GM18519 (cell line): ENCODE results near the gene ANKRD2.
"Not testable (repeated sequence)": the region's sequence is repeated elsewhere in the genome, so short reads cannot be mapped to it uniquely, and the experiment has no call there.

Experiments
- ATAC-seq: cut with Tn5 transposase; IDR thresholded peaks from one replicate; pipeline ENCODE4 v1.9.1; 2021; ENCODE audit warnings: mild to moderate bottlenecking, moderate library complexity; ENCODE audit not compliant: unreplicated experiment, low FRiP score

The ANKRD2 gene

DNA sequence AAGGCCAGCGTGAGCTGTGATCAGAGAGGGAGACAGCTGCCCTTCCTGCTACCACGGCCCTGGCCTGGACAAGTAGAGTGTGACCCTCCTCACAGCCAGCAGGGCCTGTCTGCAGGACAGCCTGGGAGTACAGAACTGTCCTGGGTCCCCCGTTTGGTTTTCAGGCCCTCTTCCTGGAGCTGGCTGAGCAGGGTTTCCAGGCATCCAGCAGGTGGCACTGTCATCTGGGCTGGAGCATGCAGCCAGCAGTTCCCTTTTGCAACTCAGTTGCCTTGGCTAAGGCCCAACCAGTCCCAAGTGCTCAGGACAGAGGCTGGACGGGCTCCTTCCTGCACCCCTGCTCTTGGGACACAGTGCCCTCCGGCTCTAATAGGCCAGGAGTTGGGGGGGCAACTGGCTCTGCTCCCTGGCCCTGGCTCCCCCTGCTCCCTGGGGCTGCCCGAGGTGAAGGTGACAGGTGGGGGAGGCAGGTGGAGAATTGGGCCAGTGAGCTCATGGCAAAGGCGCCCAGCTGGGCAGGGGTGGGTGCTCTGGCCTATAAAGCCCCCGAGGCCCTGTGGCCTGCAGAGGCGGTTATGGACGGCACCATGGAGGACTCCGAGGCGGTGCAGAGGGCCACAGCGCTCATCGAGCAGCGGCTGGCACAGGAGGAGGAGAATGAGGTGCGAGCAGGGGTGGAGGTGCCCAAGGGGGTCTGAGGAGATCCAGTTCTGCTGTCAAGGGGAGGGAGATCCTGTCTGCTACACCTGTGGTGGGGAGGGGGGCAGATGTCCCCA, at the start of gene ANKRD2:
Gene ANKRD2, plus strand, starts transcription at position 566 of the 776 bp plus-strand sequence. Its CDS starts 10 bp downstream, at position 576.
- no peak for ATAC-seq

GRCh38 chr10:97522937-97523336, 49.6 kb upstream of the ANKRD2 start:
- ATAC-seq = no peak

DNA sequence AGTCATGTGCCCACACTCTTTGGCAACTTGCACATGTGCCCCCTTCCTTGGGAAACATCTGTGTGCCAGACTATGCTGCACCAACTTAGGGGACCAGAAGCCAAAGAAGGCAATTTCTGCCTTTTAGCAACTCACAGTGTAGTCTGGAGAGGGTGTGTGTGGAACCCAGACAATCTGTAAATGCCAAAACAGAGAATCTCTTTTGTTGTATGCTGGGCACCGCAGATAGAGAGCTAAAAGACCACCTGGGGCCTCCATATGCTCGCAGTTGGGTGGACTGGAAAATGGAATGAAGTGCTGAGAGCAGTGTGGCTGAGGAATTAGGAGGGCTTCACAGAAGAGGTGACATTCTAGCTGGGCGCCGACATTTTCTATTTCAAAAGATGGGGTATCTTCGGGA, 47.5 kb upstream of the ANKRD2 start:
- no peak for ATAC-seq

- ATAC-seq = no peak
These were observed 46.9 kb upstream of the ANKRD2 start for GRCh38 chr10:97525683-97526110.

- ATAC-seq = not testable (repeated sequence)
These were observed 43.7 kb upstream of the ANKRD2 start for GRCh38 chr10:97528876-97529275.

DNA sequence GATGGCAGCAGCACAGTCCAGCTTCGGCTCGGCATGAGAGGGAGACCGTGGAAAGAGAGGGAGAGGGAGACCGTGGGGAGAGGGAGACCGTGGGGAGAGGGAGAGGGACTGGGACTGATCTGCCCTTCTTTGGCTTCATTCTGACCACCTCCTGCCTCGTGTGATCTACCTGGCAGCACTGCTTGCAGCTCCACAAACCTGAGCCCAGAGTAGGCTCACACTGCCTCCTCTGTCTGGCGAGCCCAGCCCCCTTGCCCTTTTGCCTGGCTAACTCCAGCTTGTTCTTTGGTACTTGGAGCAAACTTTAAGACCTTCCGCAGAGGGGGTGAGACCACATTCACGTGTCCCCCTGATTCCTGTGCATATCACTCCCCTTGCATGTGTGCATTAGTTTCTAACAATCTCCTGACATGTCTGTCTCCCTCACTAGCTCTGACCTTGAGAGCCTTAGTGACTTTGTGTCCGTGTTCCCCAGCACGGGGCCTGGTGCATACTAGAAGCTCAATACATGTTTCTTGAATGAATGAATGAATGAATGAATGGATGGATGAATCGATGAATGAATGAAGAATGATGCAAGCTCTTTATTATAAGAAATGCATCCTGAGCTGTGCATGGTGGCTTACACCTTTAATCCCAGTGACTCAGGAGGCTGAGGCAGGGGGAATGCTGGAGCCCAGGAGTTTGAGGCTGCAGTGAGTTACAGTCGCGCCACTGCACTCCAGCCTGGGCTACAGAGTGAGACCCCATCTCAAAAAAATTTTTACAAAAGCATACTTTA, 42.7 kb upstream of the ANKRD2 start:
- ATAC-seq = no peak

DNA sequence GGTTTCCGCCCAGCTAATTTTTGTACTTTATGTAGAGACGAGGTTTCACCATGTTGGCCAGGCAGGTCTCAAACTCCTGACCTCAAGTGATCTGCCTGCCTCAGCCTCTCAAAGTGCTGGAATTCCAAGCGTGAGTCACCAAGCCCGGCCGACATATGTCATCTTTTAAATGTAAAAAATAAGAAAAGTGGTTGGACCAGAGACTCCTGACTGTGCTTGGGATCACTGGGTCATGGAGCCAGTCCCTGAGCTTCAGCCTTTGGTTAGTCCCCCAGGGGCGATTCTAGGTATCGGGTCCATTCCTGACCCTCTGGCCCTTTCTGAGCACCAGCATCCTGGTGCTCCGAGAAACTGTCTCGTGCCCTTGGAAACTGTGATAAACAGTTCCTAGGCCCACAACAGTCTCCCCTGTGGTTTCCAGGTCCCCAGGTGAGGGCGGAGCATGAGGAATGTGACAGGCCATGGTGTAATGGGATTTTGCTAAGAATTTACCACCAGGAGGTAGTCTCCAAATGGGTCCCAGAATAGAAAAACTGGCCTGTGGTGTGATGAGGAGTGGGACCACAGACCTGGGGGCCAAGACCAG, 41.1 kb upstream of the ANKRD2 start:
- no peak for ATAC-seq

GRCh38 chr10:97532935-97533671, 39.5 kb upstream of the ANKRD2 start:
- ATAC-seq = no peak

- ATAC-seq = no peak
These were observed 38.7 kb upstream of the ANKRD2 start for GRCh38 chr10:97533888-97534287.

GRCh38 chr10:97534746-97535367, 37.7 kb upstream of the ANKRD2 start:
- no peak for ATAC-seq

DNA sequence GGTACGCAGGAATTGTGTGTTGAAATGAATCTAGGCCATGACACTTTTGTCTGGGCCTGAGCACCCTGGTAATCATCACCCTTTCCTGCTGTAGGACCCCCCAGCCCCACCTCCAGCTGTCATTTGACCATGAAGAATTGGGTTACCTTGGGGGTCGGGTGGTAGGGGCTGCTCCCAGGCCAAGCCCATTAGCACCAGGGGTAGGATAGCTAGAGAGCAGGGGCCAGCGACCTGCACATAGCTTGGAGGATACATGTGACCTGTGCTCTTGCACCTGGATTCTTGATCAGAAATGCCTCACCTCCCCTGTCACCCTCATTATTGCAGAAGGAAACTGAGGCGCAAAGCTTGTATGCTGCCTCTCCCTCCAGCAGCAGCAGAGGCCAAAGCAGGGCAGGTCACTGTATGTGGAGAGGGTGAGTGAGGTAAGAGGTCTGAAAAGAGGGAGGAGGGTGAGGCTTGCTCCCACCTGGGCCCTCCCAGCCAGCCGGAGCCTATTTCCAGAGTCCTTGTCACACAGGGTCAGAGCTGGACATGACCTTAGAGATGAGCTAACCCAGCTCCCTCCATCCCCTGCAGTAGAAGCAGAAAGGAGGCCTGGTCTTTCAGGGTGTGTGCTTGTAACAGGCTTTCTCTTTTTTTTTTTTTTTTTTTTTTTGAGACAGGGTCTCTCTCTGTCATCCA, 35.3 kb upstream of the ANKRD2 start:
- no peak for ATAC-seq

GRCh38 chr10:97538411-97538810, 34.2 kb upstream of the ANKRD2 start:
- no peak for ATAC-seq

DNA sequence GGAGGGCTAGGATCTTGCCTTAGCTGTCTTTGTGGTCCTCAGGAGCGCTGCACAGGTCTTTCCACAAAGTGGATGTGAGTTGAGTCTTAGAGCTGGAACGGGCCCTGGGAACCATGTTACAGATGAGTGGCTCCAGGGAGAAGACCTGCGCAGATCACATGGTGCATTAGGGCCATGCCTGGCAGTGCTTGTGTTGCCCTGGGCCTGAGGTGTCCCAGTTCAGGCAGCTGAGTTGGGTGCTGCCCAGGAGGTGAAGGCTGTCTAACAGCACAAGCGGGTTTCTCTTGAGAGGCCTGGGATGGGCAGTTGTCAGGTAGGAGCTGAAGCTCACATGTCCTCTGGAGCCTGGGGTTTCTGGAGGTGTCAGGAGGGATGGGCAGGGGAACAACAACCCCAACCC, 33.7 kb upstream of the ANKRD2 start:
- no peak for ATAC-seq

DNA sequence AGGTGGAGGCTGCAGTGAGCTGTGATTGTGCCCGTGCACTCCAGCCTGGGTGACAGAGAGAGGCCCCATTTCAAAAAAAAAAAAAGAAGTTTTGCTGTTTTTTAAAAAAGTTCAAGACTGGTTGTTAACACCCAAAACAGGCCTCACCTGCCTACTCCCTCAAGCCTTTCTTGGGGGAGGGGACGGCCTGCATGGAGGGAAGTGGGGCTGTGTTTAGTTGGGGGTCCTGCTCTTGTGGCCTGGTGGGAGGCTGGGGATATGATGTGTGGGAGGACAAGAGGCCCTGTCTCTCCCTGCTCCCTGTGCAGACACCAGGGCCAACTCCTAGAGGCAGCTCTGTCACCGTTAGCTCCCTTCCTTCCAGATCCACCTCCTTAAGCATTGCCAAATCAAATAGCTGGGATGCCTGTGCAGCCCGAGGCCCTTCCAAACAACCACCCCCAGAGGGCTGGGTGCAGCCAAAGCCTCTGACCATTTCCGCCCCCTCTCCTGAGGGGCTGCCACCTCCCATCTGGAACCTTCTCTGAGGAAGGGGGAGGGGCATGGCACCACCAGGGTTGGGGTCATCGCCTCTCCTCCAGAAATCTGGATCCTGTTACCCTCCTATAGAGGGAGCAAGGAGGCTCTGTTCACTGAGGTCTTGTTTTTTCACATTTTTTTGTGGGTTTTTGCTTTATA, 32.9 kb upstream of the ANKRD2 start:
- no peak for ATAC-seq

DNA sequence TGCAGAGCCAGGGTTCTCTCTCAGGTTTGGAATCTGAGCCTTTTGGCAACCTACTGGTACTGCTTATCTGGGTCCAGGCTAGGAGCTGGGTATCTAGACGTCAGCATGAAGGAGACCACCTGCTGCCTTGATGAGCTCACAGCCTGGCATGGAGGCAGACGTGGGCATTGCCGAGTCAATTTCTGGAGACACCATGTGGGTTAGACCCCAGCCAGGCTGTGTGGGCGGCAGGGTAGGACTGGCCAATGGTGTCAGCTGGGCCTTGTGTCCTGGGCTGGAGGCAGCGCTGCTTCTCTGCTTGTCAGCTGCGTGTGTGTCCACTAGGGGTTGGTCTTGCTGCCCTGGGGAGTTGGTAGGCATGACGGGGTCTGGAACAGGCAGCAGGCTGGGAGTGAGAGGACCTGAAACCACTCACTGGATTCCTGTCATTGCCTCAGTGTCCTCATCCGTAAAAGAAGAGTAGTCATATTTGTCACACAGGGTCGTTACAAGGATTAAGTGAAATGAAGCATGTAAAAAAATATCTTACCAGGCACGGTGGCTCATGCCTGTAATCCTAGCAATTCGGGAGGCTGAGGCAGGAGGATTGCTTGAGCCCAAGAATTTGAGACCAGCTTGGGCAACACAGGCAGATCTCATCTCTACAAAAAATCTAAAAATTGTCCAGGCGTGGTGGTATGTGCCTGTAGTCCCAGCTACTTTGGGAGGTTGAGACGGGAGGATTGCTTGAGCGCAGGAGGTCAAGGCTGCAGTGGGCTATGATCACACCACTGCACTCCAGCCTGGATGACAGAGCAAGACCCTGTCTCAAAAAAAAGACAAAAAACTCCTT, 31.7 kb upstream of the ANKRD2 start:
- no peak for ATAC-seq

DNA sequence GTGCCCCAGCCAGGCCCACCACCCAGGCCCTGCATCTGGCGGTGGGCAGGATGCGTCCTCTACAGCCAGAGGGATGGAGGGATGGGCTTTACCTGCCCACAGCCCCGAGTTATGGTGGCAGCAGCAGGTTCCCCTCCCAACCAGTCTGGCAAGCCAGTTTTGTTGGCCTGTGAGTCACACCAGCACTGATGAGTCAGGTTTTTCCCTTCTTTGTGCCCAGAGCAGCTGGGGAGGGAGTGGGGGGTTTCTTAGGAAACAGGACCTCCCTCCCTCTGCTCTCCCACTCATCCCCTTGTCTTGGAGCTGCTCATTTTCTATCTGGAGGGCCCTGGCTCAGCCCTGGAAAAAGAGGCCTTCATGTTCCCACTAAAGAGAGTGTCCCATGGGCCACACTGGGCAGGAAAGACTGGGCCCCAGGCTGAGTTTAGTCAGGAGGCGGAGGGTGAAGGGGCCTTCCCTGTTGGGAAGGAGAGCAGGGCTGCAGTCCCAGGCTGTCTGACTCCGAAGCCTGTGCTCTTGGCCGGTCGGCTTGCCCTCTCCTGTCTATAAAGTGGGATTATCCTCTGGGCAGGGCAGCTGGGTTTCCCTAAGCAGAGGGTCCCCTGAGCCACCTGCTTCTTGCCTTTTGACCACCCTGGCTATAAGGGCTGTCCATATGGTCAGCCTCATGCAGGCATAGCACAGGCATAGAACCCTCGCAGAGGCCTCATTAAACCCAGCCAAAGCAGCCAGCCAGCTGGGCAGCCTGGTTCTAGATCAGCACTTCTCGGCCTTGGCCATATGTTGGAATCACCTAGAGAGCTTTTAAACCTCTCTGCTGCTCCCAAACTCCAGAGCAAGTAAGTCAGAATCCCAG, 30.2 kb upstream of the ANKRD2 start:
- no peak for ATAC-seq

DNA sequence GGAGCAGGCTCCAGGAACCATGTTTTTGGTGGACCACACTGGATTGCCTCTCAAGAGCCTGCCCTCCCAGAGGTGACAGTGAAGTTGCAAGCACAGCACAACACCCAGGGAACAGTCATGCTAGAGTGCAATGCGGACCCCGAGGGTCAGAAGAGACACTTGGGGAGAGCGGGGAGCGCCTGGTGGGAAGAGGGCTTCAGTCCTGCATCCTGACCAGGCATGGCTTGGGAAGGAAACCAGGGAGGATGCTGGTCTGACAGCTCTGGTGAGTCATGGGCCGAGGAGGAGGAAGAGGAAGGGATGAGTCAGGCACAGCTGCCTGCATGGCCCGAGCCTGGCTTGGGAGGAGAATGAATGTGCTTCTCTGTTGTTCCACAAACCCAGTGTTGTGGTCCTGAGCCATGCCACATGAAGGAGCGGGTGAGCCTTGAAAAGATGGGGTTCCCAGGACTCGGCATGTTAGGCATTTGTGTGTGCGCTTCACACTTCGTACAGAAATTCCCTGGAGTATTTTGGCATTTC, 29.5 kb upstream of the ANKRD2 start:
- ATAC-seq = no peak
